ENCODE data around the gene HIGD1C. TPM values are rescaled to one million over a fixed set of nuclear protein-coding genes. Genes with fewer than 3 reads are reported as not detected.

HIGD1C gene
- total RNA-seq, 1 experiment from 2014 or later = not detected

GRCh38 chr12:50960130-50960529 is 7.8 kb downstream of the HIGD1C start:
- H3K9ac ChIP-seq (ENCODE audit: extremely low read depth, insufficient read length, low read length) = no peak overlapping the region
- no peak overlapping the region for H4K5ac ChIP-seq (ENCODE audit: insufficient read length, low read depth, low read length)
- Mint-ChIP-seq H3K4me1 (no peaks in the 10 kb centered on the region), H3K36me3 (ENCODE audit: insufficient read depth in 1 of 3, low read depth in 3 of 3) (no peaks in the 10 kb centered on the region), H3K27me3 (ENCODE audit: low read depth) (no peaks in the 10 kb centered on the region), H3K4me3 (no peak overlapping the region), H3K9me3 (no peaks in the 10 kb centered on the region), H3K27ac (no peak overlapping the region)
- no peak overlapping the region for H2BK12ac ChIP-seq (ENCODE audit: insufficient read length, low read depth, low read length)
- H3K4me1 ChIP-seq (ENCODE audit: insufficient read depth, low read length) = no peaks in the 10 kb centered on the region
- H2AK5ac ChIP-seq (ENCODE audit: insufficient read length, low read length) = no peak overlapping the region
- no peaks in the 10 kb centered on the region for H3K23me2 ChIP-seq (ENCODE audit: insufficient read length, low read depth, low read length, poor library complexity, severe bottlenecking)
- H3K18ac ChIP-seq (ENCODE audit: insufficient read length, low read depth, low read length) = no peak overlapping the region
- no peak overlapping the region for H2BK20ac ChIP-seq (ENCODE audit: low read depth, low read length, poor library complexity, severe bottlenecking)
- H2AFZ ChIP-seq (ENCODE audit: low read length) = no peak overlapping the region
- H4K20me1 ChIP-seq (ENCODE audit: control insufficient read depth, insufficient read depth, insufficient read length) = no peaks in the 10 kb centered on the region
- TF ChIP-seq CTCF (conservative IDR thresholded peaks at IDR 0.05) = no peak
- H3K79me1 ChIP-seq (ENCODE audit: insufficient read depth, low read depth, low read length, poor library complexity, severe bottlenecking) = no peaks in the 10 kb centered on the region
- no peaks in the 10 kb centered on the region for H3K79me2 ChIP-seq (ENCODE audit: insufficient read depth, low read length)
- H2BK15ac ChIP-seq (ENCODE audit: low read depth, low read length) = no peak overlapping the region
- no peak overlapping the region for H2BK120ac ChIP-seq (ENCODE audit: low read depth, low read length, poor library complexity, severe bottlenecking)
- no peak overlapping the region for H3K4me2 ChIP-seq (ENCODE audit: insufficient read depth, insufficient read length, low read length)
- H3K27me3 ChIP-seq (ENCODE audit: insufficient read depth, low read length) = no peaks in the 10 kb centered on the region
- no peak overlapping the region for H3K4ac ChIP-seq (ENCODE audit: low read depth, low read length)
- H4K91ac ChIP-seq (ENCODE audit: insufficient read length, low read depth, low read length) = no peak overlapping the region
- no peak overlapping the region for H2BK5ac ChIP-seq (ENCODE audit: insufficient read length, low read length)
- no peak overlapping the region for H3K14ac ChIP-seq (ENCODE audit: insufficient read depth, low read length)
- no peak overlapping the region for H3T11ph ChIP-seq (ENCODE audit: low read length)
- H3K27ac ChIP-seq (ENCODE audit: insufficient read length, low read depth, low read length) = no peak overlapping the region
- H3K23ac ChIP-seq (ENCODE audit: insufficient read length, low read depth, low read length) = no peak overlapping the region
- H3K9me3 ChIP-seq (ENCODE audit: control insufficient read depth, low read depth, low read length) = no peaks in the 10 kb centered on the region
- no peak for DNase-seq
- H4K8ac ChIP-seq (replicated peaks; ENCODE audit: insufficient read length, low read depth, low read length) = no peak overlapping the region
- no peak overlapping the region for H3K56ac ChIP-seq (ENCODE audit: insufficient read length, low read depth, low read length)

All from H9 (cell line).